K562 treated with DMSO at 1 percent for 48 hours (cell line): Measurements from ENCODE around the gene AEBP1. TPM values are rescaled to one million over a fixed set of nuclear protein-coding genes. Genes with fewer than 3 reads are reported as not detected.

Source experiments
- total RNA-seq: library from RNA; unstranded; fragments of 300-600 nt; gene quantifications from 2 replicates; pipeline ENCODE4 v1.2.3, GENCODE V29; 2022; ENCODE audit warnings: low replicate concordance; ENCODE audit errors: extremely low read depth

AEBP1 gene
- not detected in 2 replicates for total RNA-seq

GRCh38 chr7:44103923-44104859 lies at the start of gene AEBP1:
AEBP1 (plus strand) TSS chr7:44104345; CDS start chr7:44104666, 321 bp downstream.

GRCh38 chr7:44065431-44066110 lies 38.6 kb upstream of the AEBP1 start, which contains the start of gene PGAM2:
PGAM2 (minus strand) TSS chr7:44065567; CDS start chr7:44065529, 38 bp downstream.

GRCh38 chr7:44123190-44124003 lies 19.3 kb downstream of the AEBP1 start, which contains the start of gene POLD2:
POLD2 (minus strand) TSS chr7:44123548; CDS start chr7:44122053, 1,495 bp downstream.

GRCh38 chr7:44141221-44141850 lies 37.2 kb downstream of the AEBP1 start, which contains the start of gene MYL7:
MYL7 (minus strand) TSS chr7:44141332; CDS start chr7:44141305, 27 bp downstream.

Other genes starting within 250 kb of the AEBP1 start
- gene MRPS24, start 234.8 kb upstream of the AEBP1 start, total RNA-seq: not detected in 2 replicates
- gene URGCP, start 197.7 kb upstream of the AEBP1 start, total RNA-seq: not detected in 2 replicates
- gene UBE2D4, start 177.9 kb upstream of the AEBP1 start, total RNA-seq: not detected in 2 replicates
- gene SPDYE1, start 106.4 kb upstream of the AEBP1 start, total RNA-seq: not detected in 2 replicates
- gene DBNL, start 59.6 kb upstream of the AEBP1 start, total RNA-seq: not detected in 2 replicates
- not detected in 2 replicates for gene PGAM2, start 38.8 kb upstream of the AEBP1 start, total RNA-seq
- not detected in 2 replicates for gene POLM, start 21.8 kb upstream of the AEBP1 start, total RNA-seq
- gene POLD2, start 19.2 kb downstream of the AEBP1 start, total RNA-seq: not detected in 2 replicates
- not detected in 2 replicates for gene MYL7, start 37.0 kb downstream of the AEBP1 start, total RNA-seq
- gene GCK, start 85.1 kb downstream of the AEBP1 start, total RNA-seq: not detected in 2 replicates
- gene YKT6, start 96.6 kb downstream of the AEBP1 start, total RNA-seq: not detected in 2 replicates
- gene CAMK2B, start 221.2 kb downstream of the AEBP1 start, total RNA-seq: not detected in 2 replicates